ENCODE results near the gene SLC24A5.

DNA sequence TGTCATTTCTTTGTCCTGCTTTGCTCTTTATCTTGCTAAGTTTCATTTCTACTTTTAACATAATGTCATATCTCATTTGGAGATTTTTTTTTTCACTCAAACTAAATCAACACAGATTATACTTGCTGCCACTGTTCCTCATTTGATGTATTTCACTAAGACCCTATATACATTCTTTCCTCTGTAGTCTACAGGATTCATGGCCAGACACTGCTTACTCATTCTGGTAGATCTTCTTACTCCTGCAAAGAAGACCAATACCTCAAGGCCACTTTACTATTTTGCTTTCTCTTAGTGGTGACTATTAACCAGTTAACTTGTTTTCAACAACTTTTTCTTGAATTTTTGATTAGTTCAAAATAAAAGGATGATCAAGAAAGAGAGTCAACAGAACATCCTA is 26.6 kb downstream of the SLC24A5 start:
- no peak for TF ChIP-seq EZH2 (IDR thresholded peaks at IDR 0.05; ENCODE audit: borderline replicate concordance, insufficient read depth, low read depth, low read length, poor library complexity, severe bottlenecking)
- TF ChIP-seq, protein P1, sequence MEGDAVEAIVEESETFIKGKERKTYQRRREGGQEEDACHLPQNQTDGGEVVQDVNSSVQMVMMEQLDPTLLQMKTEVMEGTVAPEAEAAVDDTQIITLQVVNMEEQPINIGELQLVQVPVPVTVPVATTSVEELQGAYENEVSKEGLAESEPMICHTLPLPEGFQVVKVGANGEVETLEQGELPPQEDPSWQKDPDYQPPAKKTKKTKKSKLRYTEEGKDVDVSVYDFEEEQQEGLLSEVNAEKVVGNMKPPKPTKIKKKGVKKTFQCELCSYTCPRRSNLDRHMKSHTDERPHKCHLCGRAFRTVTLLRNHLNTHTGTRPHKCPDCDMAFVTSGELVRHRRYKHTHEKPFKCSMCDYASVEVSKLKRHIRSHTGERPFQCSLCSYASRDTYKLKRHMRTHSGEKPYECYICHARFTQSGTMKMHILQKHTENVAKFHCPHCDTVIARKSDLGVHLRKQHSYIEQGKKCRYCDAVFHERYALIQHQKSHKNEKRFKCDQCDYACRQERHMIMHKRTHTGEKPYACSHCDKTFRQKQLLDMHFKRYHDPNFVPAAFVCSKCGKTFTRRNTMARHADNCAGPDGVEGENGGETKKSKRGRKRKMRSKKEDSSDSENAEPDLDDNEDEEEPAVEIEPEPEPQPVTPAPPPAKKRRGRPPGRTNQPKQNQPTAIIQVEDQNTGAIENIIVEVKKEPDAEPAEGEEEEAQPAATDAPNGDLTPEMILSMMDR (IDR thresholded peaks at IDR 0.05): no peak

Measured in B cell (primary cell).